Stimulated activated CD4-positive, alpha-beta T cell treated with anti-CD3 and anti-CD28 coated beads, Interleukin-12 subunit alpha, Interleukin-12 subunit beta, amount 100 ng/mL, for 4 hours (primary cell): ENCODE results near the gene NACC1.
"Not testable (repeated sequence)": the region's sequence is repeated elsewhere in the genome, so short reads cannot be mapped to it uniquely, and the experiment has no call there.

Experiments used
- DNase-seq: peaks from one replicate; pipeline ENCODE4 v3.0.0-alpha.2; 2020

Gene NACC1

GRCh38 chr19:13172346-13173138, 54.5 kb downstream of the NACC1 start:
- DNase-seq = peak; percentile 73

GRCh38 chr19:13173139-13173737, 55.2 kb downstream of the NACC1 start:
- no peak for DNase-seq

GRCh38 chr19:13176345-13176744, 58.3 kb downstream of the NACC1 start:
- DNase-seq = no peak

- DNase-seq = not testable (repeated sequence)
Observed at GRCh38 chr19:13177584-13177983, 59.5 kb downstream of the NACC1 start.

GRCh38 chr19:13178291-13178690, 60.2 kb downstream of the NACC1 start:
- DNase-seq = not testable (repeated sequence)

GRCh38 chr19:13181747-13182388, 63.8 kb downstream of the NACC1 start:
- no peak for DNase-seq

- not testable (repeated sequence) for DNase-seq
Observed at GRCh38 chr19:13184926-13185325, 66.9 kb downstream of the NACC1 start.

- DNase-seq = not testable (repeated sequence)
Observed at GRCh38 chr19:13185763-13186657, 67.9 kb downstream of the NACC1 start.

- not testable (repeated sequence) for DNase-seq
Observed at GRCh38 chr19:13186688-13187087, 68.6 kb downstream of the NACC1 start.

GRCh38 chr19:13187419-13187818, 69.4 kb downstream of the NACC1 start:
- no peak for DNase-seq

GRCh38 chr19:13189600-13189999, 71.5 kb downstream of the NACC1 start:
- DNase-seq = no peak
